Erythroblast (primary cell): ENCODE data around the gene GLP2R.

Experiments used
- GATA1 ChIP-seq: IDR thresholded peaks from 2 replicates; pipeline ENCODE4 v1.6.1; 2011; ENCODE audit warnings: low read depth, mild to moderate bottlenecking, control low read depth, low read length, moderate library complexity
- POLR2A ChIP-seq: IDR thresholded peaks from 2 replicates; pipeline ENCODE4 v1.6.1; 2011; ENCODE audit warnings: mild to moderate bottlenecking, low read length

- no peak for TF ChIP-seq POLR2A
- TF ChIP-seq GATA1: no peak
These were observed 103.0 kb downstream of the GLP2R start for GRCh38 chr17:9928601-9929333.
